H7 (cell line): ENCODE results near the gene BRD7. TPM values are rescaled to one million over a fixed set of nuclear protein-coding genes. Genes with fewer than 3 reads are reported as not detected.

ENCODE experiments used
- DNase-seq: peaks from one replicate; pipeline ENCODE4 v3.0.0; 2012
- H3K27me3 ChIP-seq: 2 replicates; pipeline ENCODE4 v1.6.0; 2011; ENCODE audit warnings: mild to moderate bottlenecking, low read length; ENCODE audit not compliant: control insufficient read depth, insufficient read depth
- H3K36me3 ChIP-seq: replicated peaks from 2 replicates; pipeline ENCODE4 v1.5.1; 2011; ENCODE audit warnings: low read length; ENCODE audit not compliant: control insufficient read depth, insufficient read depth
- H3K4me3 ChIP-seq: 2 replicates; pipeline ENCODE4 v1.5.1; 2011; ENCODE audit warnings: low read depth, mild to moderate bottlenecking, control low read depth, low read length, moderate library complexity; ENCODE audit not compliant: insufficient read depth
- total RNA-seq: library from RNA; depleted of rRNA; stranded (reverse); fragments of >200 nt; shearing (Covaris generic); gene quantifications from 2 replicates; pipeline ENCODE4 v1.2.3, GENCODE V29; 2014

The BRD7 gene
- total RNA-seq, 1 experiment from 2014 or later: 86.5 TPM

DNA sequence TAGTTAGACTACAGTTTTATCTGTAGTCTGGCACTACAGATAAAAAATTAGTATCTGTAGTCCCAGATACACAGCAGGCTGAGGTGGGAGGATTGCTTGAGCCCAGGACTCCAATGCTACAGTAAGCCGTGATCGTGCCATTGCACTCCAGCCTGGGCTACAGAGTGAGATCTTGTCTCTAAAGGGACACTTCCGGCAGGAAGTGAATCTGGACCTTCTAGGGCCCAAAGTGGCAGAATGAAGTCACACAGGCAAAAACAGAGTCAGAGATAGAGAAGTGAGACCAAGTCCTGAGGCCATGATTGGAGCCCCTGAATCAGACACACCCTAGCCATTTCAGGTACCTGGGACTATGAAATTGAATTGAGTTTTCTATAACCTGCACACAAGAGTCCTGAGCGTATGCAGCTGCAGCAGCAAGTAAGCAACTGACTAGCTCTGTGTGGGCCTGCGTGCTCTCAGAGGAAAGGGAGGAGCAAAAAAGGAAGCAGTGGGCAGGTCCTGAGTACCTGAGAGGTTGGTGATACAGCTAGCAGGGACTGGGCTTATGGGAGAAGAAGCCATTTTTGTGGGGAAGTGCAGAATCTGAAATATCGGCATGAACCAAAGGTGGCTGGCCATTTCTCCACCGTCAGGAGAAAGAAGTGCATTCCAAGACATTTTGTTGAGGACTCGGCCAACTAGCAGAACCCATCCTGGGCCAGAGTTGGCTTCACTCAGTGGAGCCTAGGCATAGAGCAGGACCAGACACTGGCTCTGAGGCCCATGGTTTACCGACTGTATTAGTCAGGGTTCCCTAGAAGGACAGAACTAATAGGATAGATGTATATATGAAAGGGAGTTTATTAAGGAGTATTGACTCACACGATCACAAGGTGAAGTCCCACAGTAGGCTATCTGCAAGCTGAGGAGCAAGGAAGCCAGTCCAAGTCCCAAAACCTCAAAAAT, 27.2 kb upstream of the BRD7 start:
- Histone ChIP-seq H3K36me3 (no peaks in the 10 kb centered on the region), H3K27me3 (no peaks in the 10 kb centered on the region), H3K4me3 (no peak overlapping the region)
- no peak for DNase-seq

DNA sequence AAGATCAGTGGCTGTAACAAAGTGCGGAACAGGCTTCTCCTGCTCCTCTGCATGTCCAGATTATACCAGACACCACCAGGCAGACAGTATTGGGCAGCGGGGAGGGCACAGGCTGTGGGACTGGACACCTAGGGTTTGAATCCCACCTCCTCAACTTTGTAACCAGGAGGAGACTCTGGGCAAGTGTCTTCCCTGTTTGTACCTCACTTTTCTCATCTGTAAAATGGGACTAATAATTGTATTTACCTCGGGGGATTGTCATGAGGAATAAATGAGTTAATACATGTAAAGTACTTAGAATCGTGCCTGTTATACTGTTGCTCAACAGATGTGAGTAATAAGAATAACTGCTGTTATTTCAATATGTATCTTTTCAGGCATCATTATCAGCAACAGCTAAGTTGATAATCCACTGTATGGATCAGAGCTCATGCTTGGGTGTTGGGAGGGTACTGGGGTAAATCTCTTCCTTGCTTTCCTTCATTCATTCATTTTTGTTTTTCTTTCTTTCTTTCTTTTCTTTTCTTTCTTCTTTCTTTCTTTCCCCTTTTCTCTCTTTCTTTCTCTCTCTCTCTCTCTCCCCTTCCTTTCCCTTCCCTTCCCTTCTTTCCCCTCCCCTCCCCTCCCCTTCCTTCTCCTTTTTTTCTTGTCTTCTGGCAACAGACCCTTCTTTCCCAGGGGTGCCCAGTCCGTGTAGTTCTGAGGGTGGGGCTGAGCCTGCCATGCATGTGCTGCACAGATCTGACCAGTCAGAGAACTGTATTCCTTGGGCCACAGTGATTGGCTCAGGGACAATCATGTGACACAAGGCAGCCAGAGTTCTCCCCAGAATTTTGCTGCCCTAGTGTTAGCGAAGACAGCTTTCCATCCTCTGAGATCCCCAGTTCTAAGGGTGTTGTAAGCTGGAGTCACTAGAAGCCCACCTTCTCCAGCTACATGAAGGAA, 25.3 kb upstream of the BRD7 start:
- Histone ChIP-seq H3K36me3 (no peaks in the 10 kb centered on the region), H3K4me3 (no peak overlapping the region), H3K27me3 (no peaks in the 10 kb centered on the region)
- DNase-seq: no peak

DNA sequence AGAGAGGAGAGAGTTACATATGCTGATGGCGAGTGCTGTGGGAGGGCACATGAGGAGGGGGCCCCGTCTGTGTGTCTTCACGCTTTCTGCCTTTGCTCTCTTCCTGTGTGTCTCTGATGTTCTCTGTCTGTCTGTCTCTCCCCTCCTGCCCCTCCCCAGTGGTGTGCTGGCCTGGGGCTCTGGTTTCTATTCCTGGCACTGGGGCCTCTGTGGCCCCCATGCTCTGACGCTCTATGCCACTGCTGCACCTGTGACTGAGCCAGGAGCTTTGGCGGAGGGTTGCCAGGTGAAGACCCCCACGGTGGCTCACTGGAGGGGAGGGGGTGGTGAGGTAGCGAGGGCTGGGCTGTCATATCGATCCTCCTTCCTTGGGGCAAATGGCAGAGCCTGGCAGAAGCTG, 24.6 kb upstream of the BRD7 start:
- H3K4me3 ChIP-seq: no peak overlapping the region
- H3K27me3 ChIP-seq: no peaks in the 10 kb centered on the region
- DNase-seq: no peak
- no peaks in the 10 kb centered on the region for H3K36me3 ChIP-seq

DNA sequence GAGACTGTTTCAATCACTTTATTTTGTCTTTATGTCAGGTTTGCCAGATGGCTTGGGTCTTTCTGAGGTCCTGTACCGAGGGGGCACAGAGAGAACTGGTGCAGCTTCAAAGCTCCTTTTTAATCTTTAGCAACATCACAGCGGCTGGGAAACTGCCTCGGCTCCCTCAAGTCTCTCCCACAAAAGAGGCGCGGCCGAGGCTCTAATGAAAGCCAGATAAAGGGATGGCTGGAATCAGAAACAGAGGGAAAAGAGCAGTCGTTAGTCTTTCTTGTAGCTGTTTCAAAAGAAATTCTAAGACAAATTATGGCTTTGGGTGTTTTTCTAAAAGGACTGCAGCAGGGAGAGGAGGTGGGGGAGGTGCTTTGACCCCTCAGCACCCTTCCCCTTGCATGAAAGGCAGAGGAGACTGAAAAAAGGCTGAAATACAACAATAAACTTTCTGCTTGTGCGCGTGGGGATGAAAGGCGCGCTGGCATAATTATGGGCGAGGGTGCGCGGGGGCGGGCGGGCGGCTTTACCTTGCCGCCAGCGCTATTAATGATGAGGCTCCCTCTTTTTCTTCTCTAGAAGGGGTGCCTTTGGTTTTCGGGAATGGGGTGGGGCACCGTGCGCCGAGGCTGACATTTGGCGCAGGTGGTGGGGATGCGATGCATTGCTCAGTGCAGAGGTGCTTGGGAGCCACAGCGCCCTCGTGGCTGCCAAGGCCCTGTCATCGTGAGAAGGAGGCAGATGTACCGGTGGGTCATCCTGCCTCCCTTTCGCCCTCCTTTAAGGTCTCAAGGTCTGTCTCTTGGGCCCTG, 22.3 kb upstream of the BRD7 start:
- DNase-seq: no peak
- Histone ChIP-seq H3K36me3 (no peaks in the 10 kb centered on the region), H3K4me3 (no peak overlapping the region), H3K27me3 (no peaks in the 10 kb centered on the region)

DNA sequence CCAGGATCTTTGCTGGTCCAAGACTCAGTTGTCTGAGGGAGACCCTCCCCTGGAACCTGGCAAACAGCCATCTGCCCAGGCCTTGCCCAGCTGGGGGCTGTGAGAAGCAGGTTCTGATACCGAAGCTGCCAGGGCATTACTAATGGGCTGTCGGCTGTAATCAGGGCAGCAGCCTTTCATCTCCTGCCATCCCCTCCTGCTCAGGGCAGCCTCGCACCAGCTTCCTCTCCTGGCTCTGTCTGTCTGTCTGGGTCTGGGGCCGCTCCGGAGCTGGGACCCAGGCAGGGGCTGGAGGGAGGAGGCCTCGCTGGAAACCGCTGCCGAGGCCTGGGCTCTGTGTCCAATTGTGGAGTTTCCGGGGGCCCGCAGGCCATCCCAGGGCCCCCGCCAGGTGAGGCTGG, 21.6 kb upstream of the BRD7 start:
- DNase-seq: no peak
- H3K27me3 ChIP-seq: no peaks in the 10 kb centered on the region
- no peak overlapping the region for H3K4me3 ChIP-seq
- no peaks in the 10 kb centered on the region for H3K36me3 ChIP-seq

DNA sequence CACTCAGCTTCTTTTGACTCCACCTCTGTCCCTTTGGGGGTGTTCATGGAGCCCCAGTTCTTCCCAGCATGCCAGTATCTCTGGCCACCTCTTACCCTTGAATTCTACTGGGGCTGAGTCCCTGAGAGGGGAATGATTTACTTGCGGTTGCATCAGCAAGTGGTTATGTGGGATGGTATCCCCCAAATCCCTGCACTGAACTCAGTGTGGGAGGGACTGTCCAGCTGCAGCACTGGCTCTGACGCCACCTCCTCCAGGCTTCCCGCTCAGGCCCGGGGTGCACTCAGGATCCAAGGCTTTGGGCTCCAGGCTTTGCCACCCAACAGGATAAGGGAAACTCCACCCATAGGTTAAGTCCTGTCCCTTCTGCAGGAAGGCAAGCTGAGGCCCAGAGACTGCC, 21.1 kb upstream of the BRD7 start:
- Histone ChIP-seq H3K36me3 (no peaks in the 10 kb centered on the region), H3K27me3 (no peaks in the 10 kb centered on the region), H3K4me3 (no peak overlapping the region)
- DNase-seq: no peak

DNA sequence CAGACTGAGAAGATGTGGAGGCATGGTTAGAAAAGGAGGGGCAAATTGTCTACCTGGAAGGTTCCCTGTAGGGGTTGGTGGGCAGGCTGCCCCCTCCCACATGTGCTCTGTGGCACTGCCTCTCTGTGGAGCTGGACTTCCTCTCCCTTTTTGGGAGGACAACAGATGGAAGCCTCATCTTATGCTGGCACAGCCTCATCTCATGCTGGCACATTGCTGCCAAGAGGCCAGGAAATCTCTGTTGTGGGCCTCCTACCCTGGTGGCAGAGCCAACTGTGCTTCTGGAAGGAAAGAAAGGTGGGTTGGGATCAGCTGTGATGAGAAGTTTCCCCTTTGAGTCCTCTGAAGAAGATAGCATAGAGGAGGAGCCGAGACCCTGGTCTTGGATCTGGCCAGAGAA, 19.7 kb upstream of the BRD7 start:
- Histone ChIP-seq H3K4me3 (no peak overlapping the region), H3K36me3 (no peaks in the 10 kb centered on the region), H3K27me3 (no peaks in the 10 kb centered on the region)
- DNase-seq: no peak

DNA sequence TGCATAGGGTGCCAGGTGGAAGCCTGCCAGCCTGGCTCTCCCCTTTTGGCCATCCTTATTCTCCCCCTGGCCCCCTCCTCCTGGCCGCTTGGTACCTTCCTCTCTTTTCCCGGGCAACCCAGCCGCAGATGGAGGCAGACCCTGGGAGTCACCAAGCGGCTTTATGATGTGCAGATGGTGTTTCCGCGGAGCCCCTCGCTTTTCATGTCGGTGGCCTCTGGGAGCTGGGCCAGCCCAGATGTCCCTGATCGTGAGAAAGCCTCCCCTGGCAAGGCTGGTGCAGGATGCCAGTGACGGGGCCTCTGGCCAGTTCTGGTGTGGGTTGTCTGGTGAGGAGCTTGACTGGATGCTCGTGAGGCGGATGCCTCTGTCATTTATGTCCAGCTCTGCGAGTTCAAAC, 18.0 kb upstream of the BRD7 start:
- Histone ChIP-seq H3K4me3 (no peak overlapping the region), H3K36me3 (no peaks in the 10 kb centered on the region), H3K27me3 (no peaks in the 10 kb centered on the region)
- DNase-seq: no peak

DNA sequence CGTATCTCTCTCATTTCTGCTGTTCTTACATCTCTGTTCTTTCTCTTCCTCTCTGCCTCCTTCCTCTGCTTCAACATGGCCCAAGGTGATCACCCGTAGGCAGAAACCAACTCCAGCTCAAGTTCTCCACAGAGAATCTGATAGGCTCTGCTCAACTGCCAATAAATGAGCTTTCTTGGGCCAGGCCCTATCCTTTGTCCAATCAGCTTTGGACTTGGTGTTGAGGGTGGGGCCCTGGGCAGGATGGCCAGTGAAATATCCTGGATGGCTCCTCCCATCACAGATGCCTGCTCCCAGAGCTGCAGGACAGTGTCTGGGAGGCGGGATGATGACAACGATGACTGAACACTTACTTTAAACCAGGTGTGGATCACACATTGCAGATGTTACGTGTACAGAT, 17.4 kb upstream of the BRD7 start:
- H3K4me3 ChIP-seq: no peak overlapping the region
- no peaks in the 10 kb centered on the region for H3K36me3 ChIP-seq
- DNase-seq: peak; percentile 64
- no peaks in the 10 kb centered on the region for H3K27me3 ChIP-seq

DNA sequence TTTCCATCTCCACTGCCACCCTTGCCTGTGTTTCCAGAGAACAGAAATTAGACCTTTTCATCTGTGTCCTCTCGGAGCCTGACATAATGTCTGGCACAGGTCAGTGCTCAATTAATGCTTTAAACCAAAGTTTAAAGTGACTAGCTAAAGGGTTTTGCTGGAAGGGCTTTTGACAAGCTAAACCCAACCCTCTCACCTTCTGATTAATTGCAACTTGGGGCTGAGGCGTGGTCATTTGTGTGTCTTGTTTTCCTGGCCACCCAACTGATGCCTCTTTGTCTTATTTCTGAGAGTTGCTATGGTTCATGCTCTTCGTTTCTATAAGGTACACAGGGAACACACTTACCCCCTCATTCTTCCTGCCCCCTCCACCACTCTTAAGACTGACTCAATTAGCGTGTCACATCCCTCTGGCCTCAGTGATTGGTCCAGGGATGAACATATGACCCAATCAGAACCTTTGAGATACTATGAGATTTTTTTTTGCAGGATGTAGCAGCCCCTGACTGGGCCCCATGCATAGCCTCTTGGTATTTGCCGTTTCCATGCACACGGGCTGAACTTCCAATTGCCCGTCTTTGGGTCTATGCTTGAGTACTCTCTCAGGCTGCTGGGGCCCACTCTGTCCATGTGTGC, 15.8 kb upstream of the BRD7 start:
- DNase-seq: no peak
- Histone ChIP-seq H3K27me3 (no peaks in the 10 kb centered on the region), H3K36me3 (no peaks in the 10 kb centered on the region), H3K4me3 (no peak overlapping the region)

DNA sequence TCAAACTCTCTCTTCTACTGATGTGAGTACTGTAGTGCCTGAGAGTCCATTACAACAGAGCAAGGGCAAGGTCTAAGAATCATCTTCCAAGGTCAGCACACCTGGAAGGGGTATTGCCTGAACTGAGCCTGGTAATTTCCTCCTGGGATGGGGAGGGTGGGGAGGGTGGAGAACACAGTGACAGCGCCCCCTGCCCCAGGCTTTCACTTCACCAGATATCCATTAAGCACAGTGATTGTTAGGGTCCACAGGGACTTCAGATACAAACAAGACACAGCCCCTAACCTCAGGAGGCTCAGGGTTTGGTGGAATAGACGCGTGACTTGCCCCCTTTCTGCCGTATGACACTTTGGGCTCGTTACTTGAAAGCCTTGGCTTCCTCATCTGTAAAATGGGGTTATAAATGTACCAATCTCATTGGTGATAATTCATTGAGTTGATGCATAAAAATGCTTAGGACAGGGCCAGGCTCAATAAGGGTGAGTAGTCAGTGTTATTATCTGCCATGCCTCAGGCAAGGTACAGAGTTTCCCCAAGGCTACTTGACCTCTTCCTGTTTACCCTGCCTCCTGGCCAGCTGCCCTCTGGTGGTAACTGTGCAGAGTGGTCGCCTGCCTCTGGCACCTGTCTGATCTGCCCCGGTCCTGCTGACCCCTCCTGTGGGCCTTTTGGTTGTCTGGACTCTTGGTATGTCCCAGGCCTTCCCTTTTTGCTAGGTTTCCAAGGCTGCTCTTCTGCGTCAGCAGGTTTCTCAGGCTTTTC, 13.1 kb upstream of the BRD7 start:
- Histone ChIP-seq H3K36me3 (no peaks in the 10 kb centered on the region), H3K27me3 (no peaks in the 10 kb centered on the region)
- peak; percentile 67 for DNase-seq

DNA sequence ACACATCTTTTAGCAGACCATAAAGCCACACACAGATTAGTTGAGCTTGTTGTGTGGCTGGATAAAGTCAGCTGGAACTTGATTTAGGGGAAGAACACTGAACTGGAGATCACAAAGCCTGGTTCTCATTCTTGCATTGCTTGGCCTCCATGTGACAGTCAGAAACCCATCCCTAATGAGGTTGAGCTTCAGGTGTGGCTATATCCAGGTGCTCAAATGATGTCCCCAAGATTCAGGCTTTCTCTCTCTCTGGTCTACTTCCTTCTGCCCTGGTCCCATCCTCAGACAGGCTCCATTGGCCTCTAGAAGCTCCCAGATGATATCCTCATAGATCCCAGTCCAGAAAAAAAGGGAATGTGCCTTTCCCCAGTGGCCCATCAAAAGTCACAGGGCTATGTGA, 9.6 kb upstream of the BRD7 start:
- no peak for DNase-seq
- no peaks in the 10 kb centered on the region for H3K27me3 ChIP-seq
- H3K4me3 ChIP-seq: no peak overlapping the region
- H3K36me3 ChIP-seq: no peaks in the 10 kb centered on the region

More for the DNA sequence above, 13.1 kb upstream of the BRD7 start:
- no peak overlapping the region for H3K4me3 ChIP-seq

DNA sequence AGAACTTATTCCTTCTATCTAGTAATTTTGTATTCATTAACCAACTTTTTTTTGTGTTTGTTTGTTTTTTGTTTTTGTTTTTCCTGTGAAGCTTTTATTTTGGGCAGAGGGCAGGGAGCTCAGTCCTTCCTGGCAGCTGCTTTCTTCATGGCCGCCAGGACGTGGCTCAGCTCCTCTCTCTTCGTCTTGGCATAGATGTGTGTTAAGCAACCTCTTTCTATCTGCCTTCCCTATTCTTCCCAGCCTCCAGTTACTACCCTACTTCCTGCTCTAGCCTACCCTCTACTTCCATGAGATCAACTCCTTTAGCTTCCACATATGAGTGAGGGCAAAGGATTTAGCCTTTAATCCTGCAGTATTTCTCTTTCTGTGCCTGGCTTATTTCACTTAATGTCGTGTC, 8.2 kb upstream of the BRD7 start:
- Histone ChIP-seq H3K4me3 (no peak overlapping the region), H3K36me3 (no peaks in the 10 kb centered on the region), H3K27me3 (no peaks in the 10 kb centered on the region)
- no peak for DNase-seq
